ENCODE results near the gene DEXI. TPM values are rescaled to one million over a fixed set of nuclear protein-coding genes. Genes with fewer than 3 reads are reported as not detected.

Gene DEXI
- polyA plus RNA-seq, 2 donors: 9.2 to 24.8 TPM

DNA sequence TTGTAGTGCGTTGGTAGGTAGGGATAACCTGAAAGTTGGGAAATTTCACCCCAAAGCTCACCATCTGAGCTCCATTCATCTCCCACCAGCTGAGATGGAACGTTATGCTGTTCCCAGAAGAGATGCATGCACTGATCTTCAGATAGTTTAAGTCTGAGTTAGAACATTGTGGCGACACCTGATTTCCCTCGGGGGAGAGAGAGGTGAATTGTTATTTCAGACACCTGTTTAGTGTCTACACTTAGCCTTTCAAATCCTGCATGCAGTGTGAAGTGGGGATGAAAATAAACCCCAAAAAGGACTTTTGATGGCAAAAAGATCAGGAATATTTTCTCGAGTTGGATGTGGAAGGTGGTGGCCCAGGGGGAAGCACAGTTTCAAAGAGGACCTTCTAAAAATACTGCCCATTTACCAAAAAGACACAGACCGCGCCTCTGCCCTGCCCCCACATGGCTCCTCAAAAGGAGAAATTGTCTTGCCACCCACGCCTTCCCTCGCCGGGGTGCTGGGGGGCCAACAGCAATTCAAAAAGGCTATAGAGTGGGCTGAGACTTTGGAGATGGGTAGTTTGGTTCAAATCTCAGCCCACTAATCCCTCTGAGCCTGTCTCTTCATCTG lies 53.8 kb downstream of the DEXI start:
- 68 to 71% methylated on average over 10 of the region's 10 CpGs for WGBS, 2 donors
- H3K27ac ChIP-seq (ENCODE audit: low read depth in 2 of 2, low read length in 1 of 2): no peak overlapping the region
- no peaks in the 10 kb centered on the region for H3K27me3 ChIP-seq (ENCODE audit: control insufficient read depth in 1 of 2, insufficient read depth in 2 of 2, low read length in 2 of 2)
- no peaks in the 10 kb centered on the region for H3K9me3 ChIP-seq (ENCODE audit: control insufficient read depth in 2 of 2, insufficient read depth in 1 of 2, low read depth in 1 of 2, low read length in 1 of 2)
- H3K4me1 ChIP-seq (ENCODE audit: control insufficient read depth in 2 of 2, insufficient read depth in 2 of 2, low read length in 1 of 2): peaks cover 2 to 9% of the 10 kb centered on the region in 2 donors
- H3K36me3 ChIP-seq (ENCODE audit: control insufficient read depth in 2 of 2, insufficient read depth in 2 of 2, low read length in 1 of 2): no peaks in the 10 kb centered on the region
- no peak overlapping the region for H3K4me3 ChIP-seq (ENCODE audit: low read depth in 1 of 2, low read length in 2 of 2)

- peaks cover 2 to 13% of the 10 kb centered on the region in 2 donors for H3K4me1 ChIP-seq (ENCODE audit: control insufficient read depth in 2 of 2, insufficient read depth in 2 of 2, low read length in 1 of 2)
- H3K36me3 ChIP-seq (ENCODE audit: control insufficient read depth in 2 of 2, insufficient read depth in 2 of 2, low read length in 1 of 2): no peaks in the 10 kb centered on the region
- H3K27me3 ChIP-seq (ENCODE audit: control insufficient read depth in 1 of 2, insufficient read depth in 2 of 2, low read length in 2 of 2): no peaks in the 10 kb centered on the region
- H3K4me3 ChIP-seq (ENCODE audit: low read depth in 1 of 2, low read length in 2 of 2): no peak overlapping the region
- no peak overlapping the region for H3K27ac ChIP-seq (ENCODE audit: low read depth in 2 of 2, low read length in 1 of 2)
- H3K9me3 ChIP-seq (ENCODE audit: control insufficient read depth in 2 of 2, insufficient read depth in 1 of 2, low read depth in 1 of 2, low read length in 1 of 2): no peaks in the 10 kb centered on the region
- 36 to 45% methylated on average over 6 of the region's 6 CpGs for WGBS, 2 donors
Observed at GRCh38 chr16:10885246-10885645, 57.0 kb downstream of the DEXI start.

GRCh38 chr16:10883004-10883403 lies 59.3 kb downstream of the DEXI start:
- Histone ChIP-seq H3K4me3 (ENCODE audit: low read depth in 1 of 2, low read length in 2 of 2) (no peak overlapping the region), H3K36me3 (ENCODE audit: control insufficient read depth in 2 of 2, insufficient read depth in 2 of 2, low read length in 1 of 2) (no peaks in the 10 kb centered on the region), H3K9me3 (ENCODE audit: control insufficient read depth in 2 of 2, insufficient read depth in 1 of 2, low read depth in 1 of 2, low read length in 1 of 2) (no peaks in the 10 kb centered on the region), H3K4me1 (ENCODE audit: control insufficient read depth in 2 of 2, insufficient read depth in 2 of 2, low read length in 1 of 2) (peaks cover 9 to 18% of the 10 kb centered on the region in 2 donors), H3K27ac (ENCODE audit: low read depth in 2 of 2, low read length in 1 of 2) (no peak overlapping the region), H3K27me3 (ENCODE audit: control insufficient read depth in 1 of 2, insufficient read depth in 2 of 2, low read length in 2 of 2) (no peaks in the 10 kb centered on the region)
- 74 to 84% methylated on average over 7 of the region's 7 CpGs for WGBS, 2 donors

DNA sequence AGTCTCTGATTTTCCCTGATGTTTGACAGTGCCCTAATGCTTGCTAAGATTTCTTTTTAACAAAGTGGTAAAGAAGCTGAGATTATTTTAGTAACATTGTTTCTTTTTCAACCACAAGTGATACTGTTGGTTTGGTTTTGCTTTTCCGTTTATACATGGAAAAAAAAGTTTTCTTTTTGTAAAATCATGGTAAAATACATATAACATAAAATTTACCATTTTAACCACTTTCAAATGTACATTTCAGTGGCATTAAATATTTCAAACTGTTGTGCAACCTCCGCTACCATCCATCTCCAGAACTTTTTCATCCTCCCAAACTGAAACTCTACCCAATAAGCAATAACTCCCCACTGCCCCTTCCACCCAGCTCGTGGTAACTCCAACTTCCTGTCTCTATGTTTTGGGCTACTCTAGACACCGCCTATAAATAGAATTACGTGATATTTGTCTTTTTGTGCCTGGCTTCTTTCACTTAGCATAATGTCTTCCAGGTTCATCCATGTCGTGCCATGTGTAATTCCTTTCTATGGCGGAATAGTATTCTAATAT lies 60.7 kb downstream of the DEXI start:
- H3K4me1 ChIP-seq (ENCODE audit: control insufficient read depth in 2 of 2, insufficient read depth in 2 of 2, low read length in 1 of 2): peaks cover 9 to 18% of the 10 kb centered on the region in 2 donors
- H3K36me3 ChIP-seq (ENCODE audit: control insufficient read depth in 2 of 2, insufficient read depth in 2 of 2, low read length in 1 of 2): no peaks in the 10 kb centered on the region
- H3K4me3 ChIP-seq (ENCODE audit: low read depth in 1 of 2, low read length in 2 of 2): no peak overlapping the region
- H3K27ac ChIP-seq (ENCODE audit: low read depth in 2 of 2, low read length in 1 of 2): no peak overlapping the region
- H3K27me3 ChIP-seq (ENCODE audit: control insufficient read depth in 1 of 2, insufficient read depth in 2 of 2, low read length in 2 of 2): no peaks in the 10 kb centered on the region
- no peaks in the 10 kb centered on the region for H3K9me3 ChIP-seq (ENCODE audit: control insufficient read depth in 2 of 2, insufficient read depth in 1 of 2, low read depth in 1 of 2, low read length in 1 of 2)
- 76 to 77% methylated on average over 7 of the region's 7 CpGs for WGBS, 2 donors

DNA sequence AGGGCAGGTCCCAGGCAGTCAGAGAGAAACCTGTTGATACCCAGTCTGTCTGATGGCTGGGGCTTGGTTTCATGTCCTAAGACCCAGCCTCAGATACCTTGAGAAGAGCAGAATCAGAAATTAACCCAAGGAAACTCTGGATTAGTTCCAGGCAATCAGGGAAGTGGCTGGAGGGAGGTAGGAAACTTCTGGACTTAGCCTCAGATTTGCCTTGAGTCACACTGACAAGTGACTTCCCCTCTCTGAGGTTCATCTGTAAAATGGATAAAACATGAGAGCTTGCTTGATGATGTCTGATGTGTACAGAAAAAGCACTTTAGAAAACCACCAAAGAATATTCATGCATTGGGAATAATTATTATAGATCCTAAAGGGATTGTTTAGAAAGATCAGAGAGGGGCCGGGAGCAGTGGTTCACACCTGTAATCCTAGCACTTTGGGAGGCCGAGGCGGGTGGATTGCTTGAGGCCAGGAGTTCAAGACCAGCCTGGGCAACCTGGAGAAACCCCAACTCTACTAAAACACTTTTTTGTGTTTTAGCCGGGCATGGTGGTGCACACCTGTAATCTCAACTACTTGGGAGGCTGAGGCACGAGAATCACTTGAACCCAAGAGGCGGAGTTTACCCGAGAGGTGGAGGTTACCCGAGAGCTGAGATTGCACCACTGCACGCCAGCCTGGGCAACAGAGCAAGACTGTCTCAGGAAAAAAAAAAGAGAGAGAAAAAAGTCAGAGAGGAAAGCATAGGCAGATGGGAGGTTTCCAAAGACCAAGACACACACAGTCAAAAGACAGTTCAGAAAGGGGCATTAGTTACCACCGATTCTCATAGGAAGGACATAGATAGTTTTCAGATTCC lies 61.4 kb downstream of the DEXI start:
- H3K36me3 ChIP-seq (ENCODE audit: control insufficient read depth in 2 of 2, insufficient read depth in 2 of 2, low read length in 1 of 2): no peaks in the 10 kb centered on the region
- WGBS, 2 donors: 84 to 86% methylated on average over 10 of the region's 10 CpGs
- H3K27ac ChIP-seq (ENCODE audit: low read depth in 2 of 2, low read length in 1 of 2): no peak overlapping the region
- H3K27me3 ChIP-seq (ENCODE audit: control insufficient read depth in 1 of 2, insufficient read depth in 2 of 2, low read length in 2 of 2): no peaks in the 10 kb centered on the region
- H3K4me3 ChIP-seq (ENCODE audit: low read depth in 1 of 2, low read length in 2 of 2): no peak overlapping the region
- peaks cover 9 to 18% of the 10 kb centered on the region in 2 donors for H3K4me1 ChIP-seq (ENCODE audit: control insufficient read depth in 2 of 2, insufficient read depth in 2 of 2, low read length in 1 of 2)
- no peaks in the 10 kb centered on the region for H3K9me3 ChIP-seq (ENCODE audit: control insufficient read depth in 2 of 2, insufficient read depth in 1 of 2, low read depth in 1 of 2, low read length in 1 of 2)

DNA sequence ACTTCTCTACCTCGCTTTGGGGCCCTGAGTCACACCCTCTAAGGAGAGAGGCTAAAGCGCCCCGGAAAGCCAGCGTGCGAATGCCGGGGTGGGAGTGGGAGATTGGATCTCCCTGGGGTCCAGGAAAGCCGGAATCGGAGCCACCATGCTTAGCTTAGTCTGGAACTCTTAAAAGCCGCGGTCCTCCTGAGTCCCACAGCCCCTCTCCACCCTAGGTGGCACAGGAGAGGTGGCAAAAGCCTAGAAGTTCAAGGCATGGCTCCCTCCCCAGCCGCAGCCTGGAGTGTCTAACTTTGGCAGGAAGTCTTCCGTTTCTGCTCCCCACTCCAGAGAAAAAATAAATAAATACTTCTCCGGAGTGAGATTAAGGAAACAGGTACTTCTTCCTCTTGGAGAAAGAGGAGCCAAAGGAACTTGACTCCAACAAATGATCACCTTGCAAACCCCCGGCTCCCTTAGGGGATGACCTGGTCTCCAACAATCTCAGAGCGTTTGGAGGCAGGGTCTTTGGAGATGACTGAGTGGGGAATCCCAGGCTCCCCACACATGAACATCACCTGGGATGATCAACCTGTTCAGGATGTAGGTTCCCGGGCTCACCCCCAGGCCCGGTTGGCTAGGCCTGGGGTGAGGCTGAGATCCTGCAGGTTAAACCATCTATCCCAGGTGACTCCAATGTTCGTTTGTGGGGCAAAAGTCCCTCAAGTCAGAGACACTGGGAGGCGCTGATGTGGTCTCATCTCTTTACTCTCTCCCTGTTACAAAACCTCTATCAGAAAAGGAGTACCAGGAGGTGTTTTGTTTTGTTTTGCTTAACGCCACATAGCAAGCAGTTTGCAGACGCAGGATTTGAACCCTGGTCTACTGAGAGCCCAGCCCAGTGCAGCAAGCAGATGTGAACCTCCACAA lies 62.3 kb downstream of the DEXI start:
- WGBS, 2 donors: 34 to 46% methylated on average over 21 of the region's 21 CpGs
- H3K27me3 ChIP-seq (ENCODE audit: control insufficient read depth in 1 of 2, insufficient read depth in 2 of 2, low read length in 2 of 2): no peaks in the 10 kb centered on the region
- peaks cover 6 to 10% of the 10 kb centered on the region in 2 donors for H3K4me1 ChIP-seq (ENCODE audit: control insufficient read depth in 2 of 2, insufficient read depth in 2 of 2, low read length in 1 of 2)
- H3K9me3 ChIP-seq (ENCODE audit: control insufficient read depth in 2 of 2, insufficient read depth in 1 of 2, low read depth in 1 of 2, low read length in 1 of 2): no peaks in the 10 kb centered on the region
- peak overlapping the region in 1 of 2 donors; percentile 40 for H3K27ac ChIP-seq (ENCODE audit: low read depth in 2 of 2, low read length in 1 of 2)
- peak overlapping the region; percentile 51 to 72 for H3K4me3 ChIP-seq (ENCODE audit: low read depth in 1 of 2, low read length in 2 of 2)
- H3K36me3 ChIP-seq (ENCODE audit: control insufficient read depth in 2 of 2, insufficient read depth in 2 of 2, low read length in 1 of 2): no peaks in the 10 kb centered on the region

Other genes with a start within 250 kb of the DEXI start
- under 1 TPM in 1 of 2 donors, not detected in 1; 0.22 TPM for gene TEKT5, start 247.5 kb downstream of the DEXI start, polyA plus RNA-seq
- 10 to 100 TPM; 27.1 to 27.4 TPM for gene NUBP1, start 198.6 kb downstream of the DEXI start, polyA plus RNA-seq
- gene TVP23A, start 123.7 kb downstream of the DEXI start, polyA plus RNA-seq: under 1 TPM; 0.05 to 0.08 TPM
- gene CIITA, start 65.3 kb downstream of the DEXI start, polyA plus RNA-seq: 1 to 10 TPM; 2.8 to 5.5 TPM
- 10 to 100 TPM in 1 of 2 donors, 1 to 10 TPM in 1; 9.0 to 12.5 TPM for gene CLEC16A, start 2.1 kb upstream of the DEXI start, polyA plus RNA-seq